Measurements from ENCODE around the gene RPS3. TPM values are rescaled to one million over a fixed set of nuclear protein-coding genes. Genes with fewer than 3 reads are reported as not detected.

Gene RPS3
- total and polyA plus RNA-seq, 9 of the 15 experiments (the other 6 are each of a cell fraction or from before 2014, with no cell fraction given), result 2,700 to 5,771 (median 3,679) TPM

DNA sequence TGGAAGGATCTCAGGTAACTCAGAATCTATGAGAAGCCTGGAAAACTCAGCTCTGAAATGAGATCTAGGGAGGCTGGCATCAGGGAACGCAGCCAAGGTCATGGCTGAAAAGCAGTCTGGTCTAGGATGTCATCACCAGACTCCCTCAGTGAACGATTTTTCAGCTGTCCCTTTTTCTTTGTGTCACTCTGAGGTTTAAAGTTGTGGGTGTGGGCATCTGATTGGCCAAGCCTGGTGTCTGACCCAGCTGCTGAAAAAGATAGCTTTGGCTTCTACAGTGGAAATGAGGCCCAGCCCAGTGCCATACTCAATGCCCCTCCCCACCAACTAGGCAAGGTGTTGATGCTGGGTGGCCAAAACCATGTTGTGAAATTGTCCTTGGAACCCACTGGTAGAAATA, 14.5 kb downstream of the RPS3 start:
- Histone ChIP-seq H3K4me2 (ENCODE audit: insufficient read depth, low read length) (no peak overlapping the region), H3K9me1 (ENCODE audit: control insufficient read depth, insufficient read depth, low read length) (no peaks in the 10 kb centered on the region), H3K9ac (ENCODE audit: insufficient read depth in 1 of 2, low read depth in 2 of 2, low read length in 2 of 2) (no peak overlapping the region), H3K4me3 (no peak overlapping the region), H3K27ac (ENCODE audit: extremely low read depth, low read depth, low read length) (no peak overlapping the region), H3K4me1 (replicated peaks in 1 of 2; ENCODE audit: control insufficient read depth in 2 of 2, insufficient read depth in 2 of 2, low read length in 2 of 2) (peaks cover 0 to 3% of the 10 kb centered on the region in 2 experiments; a peak in 1 of 5 replicates), H4K20me1 (replicated peaks; ENCODE audit: control insufficient read depth, insufficient read depth, low read length) (peaks cover 3% of the 10 kb centered on the region; the same call in 1 of the 2 replicates), H3K9me3 (replicated peaks; ENCODE audit: control insufficient read depth, insufficient read depth, low read depth, low read length) (no peaks in the 10 kb centered on the region), H3K79me2 (ENCODE audit: control insufficient read depth, insufficient read depth, low read length) (no peaks in the 10 kb centered on the region), H3K36me3 (ENCODE audit: control insufficient read depth, insufficient read depth, low read length) (peaks cover 34% of the 10 kb centered on the region; the same call in 2 of the 3 replicates), H3K27me3 (ENCODE audit: control insufficient read depth in 2 of 2, insufficient read depth in 2 of 2, low read length in 2 of 2) (no peaks in the 10 kb centered on the region), H2AFZ (ENCODE audit: low read depth, low read length) (no peak overlapping the region)
- POLR2A ChIA-PET, result interaction anchor here (0.6 to 5.9 kb wide), 5 partner anchors 8 to 1103 kb away, joined by 3 to 33 read pairs (median 4); partner anchors contain the start of gene RPS3
- BruUV-seq (replicated peaks), result no TSS peak
- CTCF ChIA-PET (ENCODE audit: low intra/inter-chr PET ratio), result no interaction called here
- no peak for TF ChIP-seq HDAC2 (IDR thresholded peaks at IDR 0.05)
- TF ChIP-seq, protein P1, sequence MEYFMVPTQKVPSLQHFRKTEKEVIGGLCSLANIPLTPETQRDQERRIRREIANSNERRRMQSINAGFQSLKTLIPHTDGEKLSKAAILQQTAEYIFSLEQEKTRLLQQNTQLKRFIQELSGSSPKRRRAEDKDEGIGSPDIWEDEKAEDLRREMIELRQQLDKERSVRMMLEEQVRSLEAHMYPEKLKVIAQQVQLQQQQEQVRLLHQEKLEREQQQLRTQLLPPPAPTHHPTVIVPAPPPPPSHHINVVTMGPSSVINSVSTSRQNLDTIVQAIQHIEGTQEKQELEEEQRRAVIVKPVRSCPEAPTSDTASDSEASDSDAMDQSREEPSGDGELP (CRISPR knock-in tag; IDR thresholded peaks at IDR 0.05; ENCODE audit: borderline replicate concordance), result no peak
- TF ChIP-seq NELFE (IDR thresholded peaks at IDR 0.05; ENCODE audit: insufficient read depth, insufficient read length), result no peak
- TF ChIP-seq NBN (IDR thresholded peaks at IDR 0.05; ENCODE audit: low read depth), result no peak
- no peak for TF ChIP-seq PHB2 (IDR thresholded peaks at IDR 0.05; ENCODE audit: low read depth)
- no peak for TF ChIP-seq ZNF785 (CRISPR knock-in tag; IDR thresholded peaks at IDR 0.05)
- TF ChIP-seq ASH1L (IDR thresholded peaks at IDR 0.05; ENCODE audit: borderline replicate concordance, low read depth, partially characterized antibody), result no peak
- no peak for TF ChIP-seq VEZF1 (CRISPR knock-in tag; IDR thresholded peaks at IDR 0.05)
- no peak for TF ChIP-seq CEBPG (CRISPR knock-in tag; IDR thresholded peaks at IDR 0.05)
- TF ChIP-seq CEBPG (tag; conservative IDR thresholded peaks at IDR 0.05 in 1 of 2, IDR thresholded peaks at IDR 0.05 in 1 of 2), result no peak
- TF ChIP-seq ATF3 (IDR thresholded peaks at IDR 0.05), result no peak
- TF ChIP-seq ATF3 (CRISPR knock-in tag; conservative IDR thresholded peaks at IDR 0.05), result no peak
- no peak for TF ChIP-seq CC2D1A (IDR thresholded peaks at IDR 0.05)
- no peak for TF ChIP-seq RBBP5 (IDR thresholded peaks at IDR 0.05; ENCODE audit: borderline replicate concordance, insufficient read depth, low read length, poor library complexity, severe bottlenecking)
- no peak for TF ChIP-seq SPI1 (IDR thresholded peaks at IDR 0.05; ENCODE audit: borderline replicate concordance, low read depth, low read length)
- TF ChIP-seq ZKSCAN3 (CRISPR knock-in tag; IDR thresholded peaks at IDR 0.05), result no peak
- no peak for TF ChIP-seq ZNF408 (CRISPR knock-in tag; IDR thresholded peaks at IDR 0.05; ENCODE audit: low read depth)
- TF ChIP-seq, protein P2, sequence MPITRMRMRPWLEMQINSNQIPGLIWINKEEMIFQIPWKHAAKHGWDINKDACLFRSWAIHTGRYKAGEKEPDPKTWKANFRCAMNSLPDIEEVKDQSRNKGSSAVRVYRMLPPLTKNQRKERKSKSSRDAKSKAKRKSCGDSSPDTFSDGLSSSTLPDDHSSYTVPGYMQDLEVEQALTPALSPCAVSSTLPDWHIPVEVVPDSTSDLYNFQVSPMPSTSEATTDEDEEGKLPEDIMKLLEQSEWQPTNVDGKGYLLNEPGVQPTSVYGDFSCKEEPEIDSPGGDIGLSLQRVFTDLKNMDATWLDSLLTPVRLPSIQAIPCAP (CRISPR knock-in tag; IDR thresholded peaks at IDR 0.05; ENCODE audit: borderline replicate concordance), result no peak
- FAIRE-seq, result no peak
- 68% methylated on average over 2 of the region's 2 CpGs for WGBS (ENCODE audit: insufficient coverage, low coverage, missing lambda C conversion rate)
- no peak for DNase-seq (ENCODE audit: extremely low read depth in 1 of 4, low spot score in 3 of 4)
- no peak for ATAC-seq
- intact Hi-C loops (cut with micrococcal nuclease), result no loop called here
- in situ Hi-C loops (cut with MboI), result no loop called here

Data from K562 (cell line).